ENCODE results near the gene ARSB.

Gene ARSB

DNA sequence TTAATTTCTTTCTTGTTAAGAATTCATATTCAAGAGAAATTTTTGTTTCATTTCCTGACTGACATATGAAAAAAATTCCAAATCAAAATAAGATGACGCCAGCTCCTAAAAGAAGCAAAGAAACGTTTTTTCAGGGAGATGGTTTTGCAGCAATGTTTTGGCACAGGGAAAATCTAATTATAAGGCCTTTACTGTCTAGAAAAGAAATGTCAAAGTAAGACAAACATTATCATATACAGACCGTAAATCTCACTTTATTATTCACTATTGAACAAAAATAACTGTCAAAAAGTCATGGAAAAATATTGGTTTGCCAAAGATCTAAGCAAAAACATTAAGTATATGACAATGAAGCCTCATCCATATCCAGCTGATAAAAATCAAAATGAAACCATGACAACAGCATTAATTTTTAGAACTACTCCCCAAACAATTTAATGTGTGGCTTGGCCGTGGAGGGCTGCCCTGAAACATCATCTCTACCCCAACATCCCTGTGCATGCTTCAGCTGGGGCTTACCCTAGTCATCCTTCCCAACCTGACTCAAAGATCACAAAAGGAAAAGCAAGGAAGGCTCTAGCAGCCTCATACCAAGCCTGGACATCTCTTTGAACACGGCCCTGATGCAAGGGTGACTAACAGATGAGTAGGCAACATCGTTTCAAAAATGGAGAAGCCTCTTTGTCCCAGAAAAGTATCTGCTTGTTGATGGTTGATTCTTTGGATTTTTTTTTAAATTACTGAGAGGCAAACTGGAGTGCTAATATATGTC lies 95.6 kb downstream of the ARSB start:
- Histone ChIP-seq H3K27ac (ENCODE audit: low read depth, low read length) (no peak overlapping the region), H4K20me1 (ENCODE audit: control insufficient read depth, insufficient read depth, low read depth, low read length) (no peaks in the 10 kb centered on the region), H3K4me2 (ENCODE audit: low read length) (no peak overlapping the region), H3K9me3 (ENCODE audit: control insufficient read depth, insufficient read depth, low read length) (no peaks in the 10 kb centered on the region), H3K79me2 (ENCODE audit: control insufficient read depth, low read length) (no peaks in the 10 kb centered on the region), H3F3A (ENCODE audit: control insufficient read depth, insufficient read depth) (no peaks in the 10 kb centered on the region), H3K4me1 (ENCODE audit: control insufficient read depth, low read length) (peaks cover 36% of the 10 kb centered on the region), H3K9me2 (replicated peaks; ENCODE audit: control insufficient read depth, low read length) (no peaks in the 10 kb centered on the region), H3K4me3 (ENCODE audit: low read length) (no peak overlapping the region), H3K36me3 (ENCODE audit: control insufficient read depth, low read length) (no peaks in the 10 kb centered on the region), H3K27me3 (ENCODE audit: control insufficient read depth, low read length) (no peaks in the 10 kb centered on the region)
- no peak for TF ChIP-seq EZH2phosphoT487 (IDR thresholded peaks at IDR 0.05; ENCODE audit: borderline replicate concordance, low read length)
- TF ChIP-seq, protein P1, sequence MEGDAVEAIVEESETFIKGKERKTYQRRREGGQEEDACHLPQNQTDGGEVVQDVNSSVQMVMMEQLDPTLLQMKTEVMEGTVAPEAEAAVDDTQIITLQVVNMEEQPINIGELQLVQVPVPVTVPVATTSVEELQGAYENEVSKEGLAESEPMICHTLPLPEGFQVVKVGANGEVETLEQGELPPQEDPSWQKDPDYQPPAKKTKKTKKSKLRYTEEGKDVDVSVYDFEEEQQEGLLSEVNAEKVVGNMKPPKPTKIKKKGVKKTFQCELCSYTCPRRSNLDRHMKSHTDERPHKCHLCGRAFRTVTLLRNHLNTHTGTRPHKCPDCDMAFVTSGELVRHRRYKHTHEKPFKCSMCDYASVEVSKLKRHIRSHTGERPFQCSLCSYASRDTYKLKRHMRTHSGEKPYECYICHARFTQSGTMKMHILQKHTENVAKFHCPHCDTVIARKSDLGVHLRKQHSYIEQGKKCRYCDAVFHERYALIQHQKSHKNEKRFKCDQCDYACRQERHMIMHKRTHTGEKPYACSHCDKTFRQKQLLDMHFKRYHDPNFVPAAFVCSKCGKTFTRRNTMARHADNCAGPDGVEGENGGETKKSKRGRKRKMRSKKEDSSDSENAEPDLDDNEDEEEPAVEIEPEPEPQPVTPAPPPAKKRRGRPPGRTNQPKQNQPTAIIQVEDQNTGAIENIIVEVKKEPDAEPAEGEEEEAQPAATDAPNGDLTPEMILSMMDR (IDR thresholded peaks at IDR 0.05; ENCODE audit: low read depth, low read length, poor library complexity, severe bottlenecking): no peak

DNA sequence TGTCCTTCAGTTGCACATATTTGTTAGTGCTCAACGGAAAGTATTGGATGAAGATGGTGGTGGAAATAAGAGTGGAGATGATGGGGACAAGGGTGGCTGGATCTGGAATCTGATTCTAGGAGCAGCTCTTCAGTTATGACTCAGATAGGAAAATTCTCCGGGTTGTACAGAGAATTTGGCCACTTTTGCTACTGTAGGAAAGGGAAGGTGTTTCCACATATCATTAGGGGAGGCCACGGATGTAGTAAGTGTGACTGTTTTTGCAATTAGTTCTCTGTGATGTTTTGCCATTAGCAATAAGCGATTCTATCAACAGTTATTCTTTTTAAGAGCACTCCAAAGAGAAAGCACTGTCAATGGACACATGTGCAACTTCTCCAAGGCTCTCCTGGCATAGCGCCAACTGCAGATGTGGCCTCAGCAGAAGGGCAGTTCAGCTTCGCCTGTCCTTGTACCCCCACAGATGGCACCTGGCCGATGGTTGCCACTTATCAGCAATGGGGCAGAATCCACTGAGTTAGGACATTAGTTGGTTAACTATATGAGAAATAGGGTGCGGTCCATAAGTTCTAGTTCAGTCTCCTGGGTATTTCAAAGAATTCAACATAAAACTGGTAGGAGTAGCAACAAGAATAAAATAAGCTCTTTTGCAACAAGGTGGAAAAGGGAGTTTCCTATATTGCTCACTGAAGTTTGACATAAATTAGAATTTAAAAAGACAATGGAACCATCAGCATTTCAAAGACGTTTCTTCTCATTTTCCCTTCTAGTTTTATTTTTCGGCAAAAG lies 96.3 kb downstream of the ARSB start:
- Histone ChIP-seq H3K9me3 (ENCODE audit: control insufficient read depth, insufficient read depth, low read length) (no peaks in the 10 kb centered on the region), H3K4me2 (ENCODE audit: low read length) (peak overlapping the region; percentile 51; the same call in 1 of the 2 replicates), H3K27ac (ENCODE audit: low read depth, low read length) (no peak overlapping the region), H3F3A (ENCODE audit: control insufficient read depth, insufficient read depth) (no peaks in the 10 kb centered on the region), H3K36me3 (ENCODE audit: control insufficient read depth, low read length) (no peaks in the 10 kb centered on the region), H3K4me1 (ENCODE audit: control insufficient read depth, low read length) (peaks cover 29% of the 10 kb centered on the region), H3K9me2 (replicated peaks; ENCODE audit: control insufficient read depth, low read length) (no peaks in the 10 kb centered on the region), H3K4me3 (ENCODE audit: low read length) (no peak overlapping the region), H4K20me1 (ENCODE audit: control insufficient read depth, insufficient read depth, low read depth, low read length) (no peaks in the 10 kb centered on the region), H3K27me3 (ENCODE audit: control insufficient read depth, low read length) (no peaks in the 10 kb centered on the region), H3K79me2 (ENCODE audit: control insufficient read depth, low read length) (no peaks in the 10 kb centered on the region)
- TF ChIP-seq, protein P1 (IDR thresholded peaks at IDR 0.05; ENCODE audit: low read depth, low read length, poor library complexity, severe bottlenecking): no peak
- TF ChIP-seq EZH2phosphoT487 (IDR thresholded peaks at IDR 0.05; ENCODE audit: borderline replicate concordance, low read length): no peak

DNA sequence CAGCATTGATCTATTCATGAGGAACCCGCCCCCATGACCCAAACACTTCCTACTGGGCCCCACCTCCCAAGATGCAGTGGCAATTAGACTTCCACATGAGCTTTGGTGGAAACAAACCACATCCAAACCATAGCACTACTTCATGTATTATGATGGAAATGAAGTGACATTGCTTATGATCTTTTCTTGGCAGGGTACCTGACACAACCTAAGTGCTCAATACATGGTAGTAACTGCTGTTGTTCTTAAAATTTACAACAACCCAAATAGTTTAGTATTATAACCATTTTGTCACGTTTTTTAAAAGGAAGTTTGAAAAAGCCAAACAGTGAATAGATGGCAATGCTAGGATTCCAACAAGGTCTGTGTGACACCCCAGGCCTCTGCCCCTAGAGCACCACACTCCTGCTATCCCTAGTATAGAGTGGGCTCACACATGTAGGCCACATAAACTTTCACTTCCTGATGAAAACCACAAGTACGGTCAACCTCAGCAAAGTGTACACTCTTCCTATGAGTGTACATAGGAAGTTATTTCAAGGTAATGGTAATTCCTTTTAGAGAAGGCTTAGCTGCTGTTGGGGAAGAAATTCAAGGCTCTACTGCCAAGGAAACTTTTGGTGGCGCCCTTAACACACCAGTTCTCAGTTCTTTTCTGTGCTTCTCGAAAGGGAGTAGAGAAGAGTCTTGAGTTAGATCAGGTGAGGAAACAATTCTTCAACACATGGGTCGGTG lies 97.6 kb downstream of the ARSB start:
- Histone ChIP-seq H3F3A (ENCODE audit: control insufficient read depth, insufficient read depth) (no peaks in the 10 kb centered on the region), H3K4me3 (ENCODE audit: low read length) (peak overlapping the region; percentile 32)

More for the DNA sequence above, 97.6 kb downstream of the ARSB start:
- Histone ChIP-seq H3K79me2 (ENCODE audit: control insufficient read depth, low read length) (no peaks in the 10 kb centered on the region), H3K9me3 (ENCODE audit: control insufficient read depth, insufficient read depth, low read length) (no peaks in the 10 kb centered on the region), H3K4me2 (ENCODE audit: low read length) (peak overlapping the region; percentile 51), H3K27ac (ENCODE audit: low read depth, low read length) (peak overlapping the region; percentile 13), H3K36me3 (ENCODE audit: control insufficient read depth, low read length) (no peaks in the 10 kb centered on the region), H4K20me1 (ENCODE audit: control insufficient read depth, insufficient read depth, low read depth, low read length) (no peaks in the 10 kb centered on the region), H3K27me3 (ENCODE audit: control insufficient read depth, low read length) (no peaks in the 10 kb centered on the region), H3K9me2 (replicated peaks; ENCODE audit: control insufficient read depth, low read length) (no peaks in the 10 kb centered on the region), H3K4me1 (ENCODE audit: control insufficient read depth, low read length) (peaks cover 29% of the 10 kb centered on the region)
- TF ChIP-seq, protein P1 (IDR thresholded peaks at IDR 0.05; ENCODE audit: low read depth, low read length, poor library complexity, severe bottlenecking): no peak
- TF ChIP-seq EZH2phosphoT487 (IDR thresholded peaks at IDR 0.05; ENCODE audit: borderline replicate concordance, low read length): no peak
